Ishikawa (cell line): ENCODE results near the gene PPP1R12C.

ENCODE experiments used
- CEBPB ChIP-seq: IDR thresholded peaks from 2 replicates; pipeline ENCODE4 v1.6.1; 2012
- CREB1 ChIP-seq: IDR thresholded peaks from 2 replicates; pipeline ENCODE4 v1.6.1; 2012; ENCODE audit warnings: low read depth
- EGR1 ChIP-seq: IDR thresholded peaks from 2 replicates; pipeline ENCODE4 v1.6.1; 2012
- EP300 ChIP-seq: IDR thresholded peaks from 2 replicates; pipeline ENCODE4 v1.6.1; 2012; ENCODE audit warnings: borderline replicate concordance
- FOXM1 ChIP-seq: IDR thresholded peaks from 2 replicates; pipeline ENCODE4 v1.6.1; 2012; ENCODE audit warnings: low read depth, borderline replicate concordance
- MAX ChIP-seq: IDR thresholded peaks from 2 replicates; pipeline ENCODE4 v1.6.1; 2012
- NFIC ChIP-seq: IDR thresholded peaks from 2 replicates; pipeline ENCODE4 v1.6.1; 2012
- RAD21 ChIP-seq: IDR thresholded peaks from 2 replicates; pipeline ENCODE4 v1.6.1; 2012; ENCODE audit warnings: low read depth
- REST ChIP-seq: IDR thresholded peaks from 2 replicates; pipeline ENCODE4 v1.6.1; 2012; ENCODE audit warnings: low read depth, mild to moderate bottlenecking
- TAF1 ChIP-seq: IDR thresholded peaks from 2 replicates; pipeline ENCODE4 v1.6.1; 2012; ENCODE audit warnings: low read depth, mild to moderate bottlenecking
- TCF12 ChIP-seq: IDR thresholded peaks from 2 replicates; pipeline ENCODE4 v1.6.1; 2012; ENCODE audit warnings: low read depth
- TEAD4 ChIP-seq: IDR thresholded peaks from 2 replicates; pipeline ENCODE4 v1.6.1; 2012
- USF1 ChIP-seq: IDR thresholded peaks from 2 replicates; pipeline ENCODE4 v1.6.1; 2012
- YY1 ChIP-seq: IDR thresholded peaks from 2 replicates; pipeline ENCODE4 v1.6.1; 2012; ENCODE audit warnings: low read depth
- ZBTB7A ChIP-seq: IDR thresholded peaks from 2 replicates; pipeline ENCODE4 v1.6.1; 2012; ENCODE audit warnings: low read depth

The PPP1R12C gene

GRCh38 chr19:55090564-55090963 is 26.9 kb downstream of the PPP1R12C start:
- no peak for TF ChIP-seq REST
- TF ChIP-seq NFIC, result no peak
- TF ChIP-seq CREB1, result no peak
- no peak for TF ChIP-seq FOXM1
- no peak for TF ChIP-seq TAF1
- TF ChIP-seq TEAD4, result no peak
- no peak for TF ChIP-seq RAD21
- no peak for TF ChIP-seq ZBTB7A
- TF ChIP-seq USF1, result no peak
- no peak for TF ChIP-seq TCF12
- no peak for TF ChIP-seq CEBPB
- TF ChIP-seq EP300, result no peak
- no peak for TF ChIP-seq EGR1

GRCh38 chr19:55089342-55089944 is 28.0 kb downstream of the PPP1R12C start:
- TF ChIP-seq FOXM1 (no peak), MAX (no peak), REST (no peak), RAD21 (no peak), EP300 (no peak), TCF12 (no peak), EGR1 (no peak), CEBPB (no peak), CREB1 (no peak), USF1 (no peak), TEAD4 (no peak)

- TF ChIP-seq EP300 (no peak), ZBTB7A (no peak; the same call in 1 of the 2 replicates), RAD21 (0 out of 2 replicates have a peak, but pooled peaks have one; percentile 3), USF1 (no peak), CREB1 (no peak), REST (no peak), MAX (no peak)
Observed at GRCh38 chr19:55088543-55089341, 28.7 kb downstream of the PPP1R12C start.

GRCh38 chr19:55088021-55088451 is 29.4 kb downstream of the PPP1R12C start:
- TF ChIP-seq RAD21 (no peak), YY1 (no peak), ZBTB7A (no peak), NFIC (no peak), CREB1 (no peak)

GRCh38 chr19:55087542-55087901 is 29.9 kb downstream of the PPP1R12C start:
- TF ChIP-seq YY1 (no peak), RAD21 (no peak), EP300 (no peak), CEBPB (no peak), TCF12 (no peak), EGR1 (no peak), REST (no peak), NFIC (no peak), TAF1 (no peak), CREB1 (no peak), USF1 (no peak), TEAD4 (no peak), FOXM1 (no peak), ZBTB7A (no peak), MAX (no peak)
